Mesendoderm (in vitro differentiated cells): ENCODE data around the gene ZDHHC5.
A peak's percentile ranks its signal among the peaks of the same experiment; 100 is the strongest.
"Not testable (repeated sequence)": the region's sequence is repeated elsewhere in the genome, so short reads cannot be mapped to it uniquely, and the experiment has no call there.

Experiments
- DNase-seq: peaks from one replicate; pipeline ENCODE4 v3.0.0; 2013
- H2AK5ac ChIP-seq: 2 replicates; pipeline ENCODE4 v1.6.1; 2013; ENCODE audit warnings: low read length, inconsistent platforms
- H2BK120ac ChIP-seq: 2 replicates; pipeline ENCODE4 v1.6.1; 2013; ENCODE audit warnings: low read depth, mild to moderate bottlenecking, low read length, moderate library complexity, mixed read lengths
- H2BK15ac ChIP-seq: replicated peaks from 2 replicates; pipeline ENCODE4 v1.6.1; 2013; ENCODE audit warnings: low read depth, mild to moderate bottlenecking, moderate library complexity
- H2BK5ac ChIP-seq: 2 replicates; pipeline ENCODE4 v1.6.1; 2013; ENCODE audit warnings: low read length, inconsistent platforms
- H3K18ac ChIP-seq: 2 replicates; pipeline ENCODE4 v1.6.1; 2013; ENCODE audit warnings: mild to moderate bottlenecking, low read length, mixed read lengths
- H3K23ac ChIP-seq: one replicate; pipeline ENCODE4 v1.6.1; 2013; ENCODE audit warnings: low read length
- H3K27ac ChIP-seq: 2 replicates; pipeline ENCODE4 v1.5.1; 2013; ENCODE audit warnings: low read depth, mild to moderate bottlenecking, inconsistent platforms, low read length, moderate library complexity
- H3K27me3 ChIP-seq: 2 replicates; pipeline ENCODE4 v1.6.1; 2013; ENCODE audit warnings: low read length, control low read depth, mild to moderate bottlenecking, inconsistent platforms; ENCODE audit not compliant: insufficient read depth, poor library complexity
- H3K36me3 ChIP-seq: 2 replicates; pipeline ENCODE4 v1.6.1; 2013; ENCODE audit warnings: low read length, inconsistent platforms; ENCODE audit not compliant: control insufficient read depth, insufficient read depth
- H3K4ac ChIP-seq: one replicate; pipeline ENCODE4 v1.6.1; 2013; ENCODE audit warnings: low read depth, mild to moderate bottlenecking, low read length, moderate library complexity
- H3K4me1 ChIP-seq: 2 replicates; pipeline ENCODE4 v1.6.1; 2013; ENCODE audit warnings: low read depth, low read length, inconsistent platforms; ENCODE audit not compliant: control insufficient read depth
- H3K4me2 ChIP-seq: 2 replicates; pipeline ENCODE4 v1.6.1; 2013; ENCODE audit warnings: low read length
- H3K4me3 ChIP-seq: 2 replicates; pipeline ENCODE4 v1.5.1; 2013; ENCODE audit warnings: mild to moderate bottlenecking, low read length
- H3K56ac ChIP-seq: one replicate; pipeline ENCODE4 v1.6.1; 2013; ENCODE audit warnings: low read length
- H3K79me1 ChIP-seq: 2 replicates; pipeline ENCODE4 v1.6.1; 2013; ENCODE audit warnings: low read length, inconsistent platforms
- H3K79me2 ChIP-seq: 2 replicates; pipeline ENCODE4 v1.6.1; 2013; ENCODE audit warnings: mild to moderate bottlenecking, low read length; ENCODE audit not compliant: control insufficient read depth, insufficient read depth
- H3K9ac ChIP-seq: 2 replicates; pipeline ENCODE4 v1.6.1; 2013; ENCODE audit warnings: low read length, inconsistent platforms
- H4K5ac ChIP-seq: one replicate; pipeline ENCODE4 v1.6.1; 2013; ENCODE audit warnings: low read length
- H4K8ac ChIP-seq: one replicate; pipeline ENCODE4 v1.6.1; 2013; ENCODE audit warnings: low read depth, mild to moderate bottlenecking, control low read depth, low read length, moderate library complexity
- WGBS: extraction: QIAGEN DNeasy Blood & Tissue Kit; methylation state at CpG from one replicate; pipeline ENCODE4 v1.1.7; 2013; ENCODE audit warnings: low lambda C conversion rate, missing lambda C conversion rate; ENCODE audit not compliant: insufficient coverage; ENCODE audit errors: extremely low coverage; 5-methylcytosine and 5-hydroxymethylcytosine counted together

Gene ZDHHC5

GRCh38 chr11:57713835-57714234, 45.9 kb downstream of the ZDHHC5 start:
- H3K27ac ChIP-seq, result no peak overlapping the region
- H3K4me3 ChIP-seq, result no peak overlapping the region
- no peak overlapping the region for H2AK5ac ChIP-seq
- H2BK5ac ChIP-seq, result no peak overlapping the region
- no peak overlapping the region for H2BK15ac ChIP-seq
- H3K4me2 ChIP-seq, result peak overlapping the region; percentile 87
- no peaks in the 10 kb centered on the region for H3K27me3 ChIP-seq
- H3K4ac ChIP-seq, result no peak overlapping the region
- peaks cover 40% of the 10 kb centered on the region for H3K79me2 ChIP-seq
- H3K56ac ChIP-seq, result no peak overlapping the region
- no peak overlapping the region for H3K23ac ChIP-seq
- DNase-seq, result peak; percentile 16
- H3K36me3 ChIP-seq, result peaks cover 1% of the 10 kb centered on the region
- no peak overlapping the region for H2BK120ac ChIP-seq
- H3K79me1 ChIP-seq, result peaks cover 11% of the 10 kb centered on the region
- H4K8ac ChIP-seq, result no peak overlapping the region
- no CpG with 5 or more reads among the region's 2 CpGs for WGBS
- H4K5ac ChIP-seq, result no peak overlapping the region
- peaks cover 4% of the 10 kb centered on the region for H3K4me1 ChIP-seq
- H3K18ac ChIP-seq, result no peak overlapping the region
- H3K9ac ChIP-seq, result no peak overlapping the region

GRCh38 chr11:57716726-57717125, 48.8 kb downstream of the ZDHHC5 start:
- not testable (repeated sequence) for H3K9ac ChIP-seq, H2AK5ac ChIP-seq, H4K5ac ChIP-seq, H3K27me3 ChIP-seq, H3K27ac ChIP-seq, H2BK120ac ChIP-seq, DNase-seq, H3K18ac ChIP-seq, H2BK15ac ChIP-seq, H3K36me3 ChIP-seq, H3K4me1 ChIP-seq, H4K8ac ChIP-seq, H3K4ac ChIP-seq, H3K23ac ChIP-seq, H3K4me3 ChIP-seq, H3K4me2 ChIP-seq, H2BK5ac ChIP-seq, H3K56ac ChIP-seq
- Histone ChIP-seq H3K79me1 (peaks cover 10% of the 10 kb centered on the region), H3K79me2 (peaks cover 40% of the 10 kb centered on the region)
- WGBS, result no CpG with 5 or more reads among the region's 34 CpGs

- Histone ChIP-seq H2BK120ac (no peak overlapping the region), H4K8ac (no peak overlapping the region), H3K79me1 (peaks cover 8% of the 10 kb centered on the region), H3K4me1 (no peaks in the 10 kb centered on the region), H3K79me2 (peaks cover 14% of the 10 kb centered on the region), H3K56ac (no peak overlapping the region), H3K18ac (no peak overlapping the region), H3K4me3 (no peak overlapping the region), H2AK5ac (no peak overlapping the region), H3K4me2 (no peak overlapping the region), H3K27ac (no peak overlapping the region), H3K36me3 (no peaks in the 10 kb centered on the region), H3K23ac (no peak overlapping the region), H2BK15ac (no peak overlapping the region), H3K4ac (no peak overlapping the region), H4K5ac (no peak overlapping the region), H3K9ac (no peak overlapping the region), H2BK5ac (no peak overlapping the region), H3K27me3 (no peaks in the 10 kb centered on the region)
- DNase-seq, result no peak
- no CpG with 5 or more reads among the region's 2 CpGs for WGBS
Observed at GRCh38 chr11:57727185-57727584, 59.3 kb downstream of the ZDHHC5 start.

GRCh38 chr11:57728829-57729228, 60.9 kb downstream of the ZDHHC5 start:
- Histone ChIP-seq H3K9ac (no peak overlapping the region), H2BK120ac (no peak overlapping the region), H2AK5ac (no peak overlapping the region), H4K5ac (no peak overlapping the region), H3K4me3 (no peak overlapping the region), H2BK5ac (no peak overlapping the region), H3K4me2 (no peak overlapping the region), H3K56ac (no peak overlapping the region), H3K36me3 (no peaks in the 10 kb centered on the region), H3K27ac (no peak overlapping the region), H4K8ac (no peak overlapping the region), H3K23ac (no peak overlapping the region), H2BK15ac (no peak overlapping the region), H3K4ac (no peak overlapping the region), H3K4me1 (no peaks in the 10 kb centered on the region), H3K79me1 (peaks cover 11% of the 10 kb centered on the region), H3K18ac (no peak overlapping the region), H3K79me2 (peaks cover 16% of the 10 kb centered on the region), H3K27me3 (no peaks in the 10 kb centered on the region)
- no CpG with 5 or more reads among the region's 7 CpGs for WGBS
- peak; percentile 18 for DNase-seq

- Histone ChIP-seq H2BK120ac (no peak overlapping the region), H2BK5ac (no peak overlapping the region), H3K79me2 (peaks cover 12% of the 10 kb centered on the region), H3K56ac (no peak overlapping the region), H3K18ac (no peak overlapping the region), H3K23ac (no peak overlapping the region), H4K5ac (no peak overlapping the region), H3K36me3 (no peaks in the 10 kb centered on the region), H3K4me3 (no peak overlapping the region), H3K4me1 (no peaks in the 10 kb centered on the region), H3K4ac (no peak overlapping the region), H2AK5ac (no peak overlapping the region), H3K27me3 (no peaks in the 10 kb centered on the region), H4K8ac (no peak overlapping the region), H3K4me2 (no peak overlapping the region), H3K79me1 (peaks cover 7% of the 10 kb centered on the region), H3K9ac (no peak overlapping the region), H2BK15ac (no peak overlapping the region), H3K27ac (no peak overlapping the region)
- DNase-seq, result no peak
- WGBS, result no CpG with 5 or more reads among the region's 7 CpGs
Observed at GRCh38 chr11:57729479-57729878, 61.6 kb downstream of the ZDHHC5 start.

GRCh38 chr11:57732661-57733060, 64.7 kb downstream of the ZDHHC5 start:
- Histone ChIP-seq H3K27me3 (no peaks in the 10 kb centered on the region), H3K9ac (no peak overlapping the region), H3K4me2 (no peak overlapping the region), H3K56ac (no peak overlapping the region), H3K4me1 (no peaks in the 10 kb centered on the region), H3K79me2 (peaks cover 7% of the 10 kb centered on the region), H3K4me3 (no peak overlapping the region), H3K18ac (no peak overlapping the region), H2AK5ac (no peak overlapping the region), H3K79me1 (peaks cover 7% of the 10 kb centered on the region), H2BK5ac (no peak overlapping the region), H4K8ac (no peak overlapping the region), H2BK15ac (no peak overlapping the region), H4K5ac (no peak overlapping the region), H3K23ac (no peak overlapping the region), H2BK120ac (no peak overlapping the region), H3K27ac (no peak overlapping the region), H3K36me3 (peaks cover 2% of the 10 kb centered on the region), H3K4ac (no peak overlapping the region)
- no peak for DNase-seq
- WGBS, result no CpG with 5 or more reads among the region's 1 CpG
